ENCODE measurements around the gene GRIP2. TPM values are rescaled to one million over a fixed set of nuclear protein-coding genes. Genes with fewer than 3 reads are reported as not detected.
A peak's percentile ranks its signal among the peaks of the same experiment; 100 is the strongest.

Gene GRIP2
- total and polyA plus RNA-seq, 2 of the 4 experiments (the other 2 are of a cell fraction): 0.05 TPM; not detected in 1

DNA sequence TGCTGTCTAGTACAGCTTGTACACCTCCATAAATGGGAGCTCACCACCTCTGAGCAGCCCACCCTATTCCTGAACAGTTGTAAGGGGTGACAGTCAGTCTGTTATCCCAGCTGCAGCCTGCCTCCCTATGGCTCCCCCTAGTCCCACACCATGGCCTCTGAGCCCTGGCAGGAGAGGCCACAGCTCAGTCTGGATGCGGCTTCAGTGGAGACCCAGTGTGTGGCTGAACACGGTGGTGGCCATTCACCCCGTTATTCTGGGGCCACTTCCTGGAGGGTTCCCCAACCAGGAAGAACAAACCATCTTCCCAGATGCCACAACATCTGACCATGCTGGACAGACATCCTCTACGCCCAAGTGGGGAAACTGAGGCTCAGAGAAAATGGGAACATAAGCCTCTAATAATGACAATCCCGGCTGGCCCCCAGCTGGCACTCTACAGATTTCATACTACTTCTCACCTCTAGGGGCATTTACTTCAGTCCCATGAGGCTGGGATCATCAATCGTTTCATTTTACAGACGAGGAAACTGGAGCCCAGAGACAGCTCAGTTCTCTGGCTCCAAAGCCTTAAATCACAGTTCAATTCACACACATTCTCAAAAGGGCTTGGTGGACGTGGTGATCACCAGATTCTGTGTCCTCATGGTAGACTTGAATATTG, 9.2 kb upstream of the GRIP2 start:
- Histone ChIP-seq H3K27me3 (ENCODE audit: control insufficient read depth, insufficient read depth, low read length) (peaks cover 36% of the 10 kb centered on the region), H3K36me3 (ENCODE audit: control insufficient read depth, insufficient read depth, low read length) (no peaks in the 10 kb centered on the region), H3K9me3 (ENCODE audit: control insufficient read depth, insufficient read depth, low read length) (no peaks in the 10 kb centered on the region), H3K79me1 (ENCODE audit: low read depth in 1 of 2, low read length in 2 of 2) (no peaks in the 10 kb centered on the region), H4K20me1 (ENCODE audit: insufficient read depth, low read length) (no peaks in the 10 kb centered on the region), H3K23ac (ENCODE audit: low read depth, low read length) (no peak overlapping the region), H3K4me1 (ENCODE audit: control insufficient read depth, insufficient read depth, low read length) (no peaks in the 10 kb centered on the region), H3K4ac (ENCODE audit: low read depth, low read length) (no peak overlapping the region), H2AK5ac (ENCODE audit: low read depth, low read length) (no peak overlapping the region), H2AK9ac (replicated peaks; ENCODE audit: low read depth, low read length, poor library complexity) (no peak overlapping the region), H4K5ac (ENCODE audit: low read depth, low read length) (no peak overlapping the region), H3K56ac (ENCODE audit: extremely low read depth, insufficient read depth, low read length) (no peak overlapping the region), H2BK120ac (ENCODE audit: low read depth, low read length) (no peak overlapping the region), H4K91ac (ENCODE audit: insufficient read depth, low read depth, low read length) (no peak overlapping the region), H2AFZ (replicated peaks; ENCODE audit: low read length, poor library complexity) (no peak overlapping the region), H3K9ac (ENCODE audit: low read depth, low read length) (no peak overlapping the region), H3K9me1 (ENCODE audit: insufficient read depth, low read length) (no peaks in the 10 kb centered on the region), H2BK5ac (ENCODE audit: low read depth, low read length, poor library complexity, severe bottlenecking) (no peak overlapping the region), H3K4me3 (ENCODE audit: insufficient read depth, low read depth, low read length) (no peak overlapping the region), H3K27ac (ENCODE audit: insufficient read depth, low read length) (no peak overlapping the region), H3K14ac (replicated peaks; ENCODE audit: low read depth, low read length) (no peak overlapping the region), H3K18ac (ENCODE audit: low read depth, low read length) (no peak overlapping the region), H2BK20ac (ENCODE audit: low read depth, low read length) (no peak overlapping the region), H2BK15ac (ENCODE audit: low read depth, low read length) (no peak overlapping the region), H4K8ac (ENCODE audit: low read depth in 2 of 2, low read length in 2 of 2) (no peak overlapping the region), H3K4me2 (ENCODE audit: low read depth, low read length) (no peak overlapping the region)
- TF ChIP-seq CEBPB (IDR thresholded peaks at IDR 0.05; ENCODE audit: low read depth, low read length) (no peak), CHD1 (IDR thresholded peaks at IDR 0.05; ENCODE audit: low read depth, low read length) (no peak)
- TF ChIP-seq, protein P1, sequence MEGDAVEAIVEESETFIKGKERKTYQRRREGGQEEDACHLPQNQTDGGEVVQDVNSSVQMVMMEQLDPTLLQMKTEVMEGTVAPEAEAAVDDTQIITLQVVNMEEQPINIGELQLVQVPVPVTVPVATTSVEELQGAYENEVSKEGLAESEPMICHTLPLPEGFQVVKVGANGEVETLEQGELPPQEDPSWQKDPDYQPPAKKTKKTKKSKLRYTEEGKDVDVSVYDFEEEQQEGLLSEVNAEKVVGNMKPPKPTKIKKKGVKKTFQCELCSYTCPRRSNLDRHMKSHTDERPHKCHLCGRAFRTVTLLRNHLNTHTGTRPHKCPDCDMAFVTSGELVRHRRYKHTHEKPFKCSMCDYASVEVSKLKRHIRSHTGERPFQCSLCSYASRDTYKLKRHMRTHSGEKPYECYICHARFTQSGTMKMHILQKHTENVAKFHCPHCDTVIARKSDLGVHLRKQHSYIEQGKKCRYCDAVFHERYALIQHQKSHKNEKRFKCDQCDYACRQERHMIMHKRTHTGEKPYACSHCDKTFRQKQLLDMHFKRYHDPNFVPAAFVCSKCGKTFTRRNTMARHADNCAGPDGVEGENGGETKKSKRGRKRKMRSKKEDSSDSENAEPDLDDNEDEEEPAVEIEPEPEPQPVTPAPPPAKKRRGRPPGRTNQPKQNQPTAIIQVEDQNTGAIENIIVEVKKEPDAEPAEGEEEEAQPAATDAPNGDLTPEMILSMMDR (conservative IDR thresholded peaks at IDR 0.05; ENCODE audit: low read depth, low read length): peak; percentile 39
- WGBS, 2 experiments (ENCODE audit: extremely low coverage in 2 of 2, insufficient read length in 1 of 2): no CpG with 5 or more reads among the region's 8 CpGs
- intact Hi-C loops (cut with micrococcal nuclease) (no loop called here), in situ Hi-C loops (cut with MboI; ENCODE audit: low sequenced_read_pairs) (loop anchor here (10.0 kb wide), 1 partner anchor 345 kb away; no protein-coding TSS in a partner anchor), dilution Hi-C loops (cut with HindIII; ENCODE audit: low sequenced_read_pairs, unreplicated experiment) (no loop called here)
- no TSS peak for BruUV-seq (replicated peaks)
- ChIA-PET POLR2A (ENCODE audit: unreplicated experiment) (no interaction called here), CTCF (interaction anchor here (0.8 to 1.4 kb wide), 4 partner anchors 10 to 345 kb away, joined by 3 to 7 read pairs (median 4); no protein-coding TSS in a partner anchor)
- ATAC-seq (ENCODE audit: low read depth) (no peak), DNase-seq (peak; percentile 25)

Data from IMR-90 (cell line).